Vagina (tissue), 2 donors: ENCODE results near the gene CCDC102B. TPM values are rescaled to one million over a fixed set of nuclear protein-coding genes. Genes with fewer than 3 reads are reported as not detected.

ENCODE experiments used
- DNase-seq, 2 donors: peaks; one replicate each; pipeline ENCODE4 v3.0.0-alpha.2; 2017; ENCODE audit errors: extremely low spot score in 2 of 2
- H3K27ac ChIP-seq: fragments of 200-600 bp; sonication (generic); one replicate; pipeline ENCODE4 v1.5.1; 2019
- H3K27me3 ChIP-seq: fragments of 200-600 bp; sonication (generic); one replicate; pipeline ENCODE4 v1.5.1; 2019
- H3K36me3 ChIP-seq, 2 donors: fragments of 200-600 bp; sonication (generic); one replicate each; pipeline ENCODE4 v1.5.1; 2017 to 2019
- H3K4me1 ChIP-seq: fragments of 200-600 bp; sonication (generic); one replicate; pipeline ENCODE4 v1.5.1; 2019
- H3K4me3 ChIP-seq, 2 donors: fragments of 200-600 bp; sonication (generic); 1 replicate in 1 of 2; 2 replicates in 1 of 2; pipeline ENCODE4 v1.5.1; 2016 to 2019
- H3K9me3 ChIP-seq: fragments of 200-600 bp; sonication (generic); one replicate; pipeline ENCODE4 v1.5.1; 2019
- CTCF ChIP-seq, 3 experiments: fragments of 450-650 bp in 2 of 3; fragments of 200-600 bp in 1 of 3; sonication (generic) in 1 of 3; IDR thresholded peaks; one replicate each; pipeline ENCODE4 v1.5.1; 2017 to 2019; ENCODE audit warnings: antibody characterized with exemption in 3 of 3, mild to moderate bottlenecking in 2 of 3, moderate library complexity in 2 of 3
- POLR2A ChIP-seq, 2 donors: fragments of 450-650 bp; IDR thresholded peaks; one replicate each; pipeline ENCODE4 v1.6.1; 2017; ENCODE audit warnings: antibody characterized with exemption in 2 of 2, mild to moderate bottlenecking in 2 of 2, moderate library complexity in 2 of 2
- POLR2AphosphoS5 ChIP-seq, 2 donors: sonication (generic); formaldehyde crosslinking; IDR thresholded peaks; one replicate each; pipeline ENCODE4 v1.9.0; 2017; ENCODE audit warnings: antibody characterized with exemption in 2 of 2, mild to moderate bottlenecking in 2 of 2, low read depth in 1 of 2; ENCODE audit not compliant: insufficient read depth in 1 of 2
- intact Hi-C: fragments of 100-400 bp; cut with DNase I; formaldehyde crosslinking; loops from one replicate; pipeline ENCODE4 v1.15.1; 2023
- total RNA-seq: library from RNA; depleted of rRNA; stranded (reverse); fragments of >200 nt; gene quantifications from one replicate; pipeline ENCODE4 v1.2.3, GENCODE V29; 2016

Gene CCDC102B
- total RNA-seq, 1 donor from 2014 or later, result 6.4 TPM

- intact Hi-C loops, result no loop called here
- no peak for TF ChIP-seq POLR2A (IDR thresholded peaks at IDR 0.05)
- TF ChIP-seq POLR2AphosphoS5 (IDR thresholded peaks at IDR 0.05; ENCODE audit: insufficient read depth in 1 of 2, low read depth in 1 of 2), result no peak
- no peak for TF ChIP-seq CTCF (IDR thresholded peaks at IDR 0.05)
- no peaks in the 10 kb centered on the region for H3K9me3 ChIP-seq
Measured at GRCh38 chr18:69071680-69072079, 273.8 kb downstream of the CCDC102B start.

GRCh38 chr18:69081846-69082245 is 284.0 kb downstream of the CCDC102B start:
- H3K27ac ChIP-seq, result no peak overlapping the region
- H3K36me3 ChIP-seq, result no peaks in the 10 kb centered on the region
- no peaks in the 10 kb centered on the region for H3K27me3 ChIP-seq
- no peaks in the 10 kb centered on the region for H3K4me1 ChIP-seq
- H3K9me3 ChIP-seq, result no peaks in the 10 kb centered on the region
- DNase-seq, result no peak
- H3K4me3 ChIP-seq, result no peak overlapping the region
- intact Hi-C loops, result no loop called here
- TF ChIP-seq POLR2A (IDR thresholded peaks at IDR 0.05) (no peak), CTCF (IDR thresholded peaks at IDR 0.05) (no peak), POLR2AphosphoS5 (IDR thresholded peaks at IDR 0.05; ENCODE audit: insufficient read depth in 1 of 2, low read depth in 1 of 2) (no peak)

More at GRCh38 chr18:69071680-69072079, 273.8 kb downstream of the CCDC102B start:
- H3K4me1 ChIP-seq, result no peaks in the 10 kb centered on the region
- H3K36me3 ChIP-seq, result no peaks in the 10 kb centered on the region
- no peaks in the 10 kb centered on the region for H3K27me3 ChIP-seq
- H3K27ac ChIP-seq, result no peak overlapping the region
- DNase-seq, result no peak
- no peak overlapping the region for H3K4me3 ChIP-seq

DNA sequence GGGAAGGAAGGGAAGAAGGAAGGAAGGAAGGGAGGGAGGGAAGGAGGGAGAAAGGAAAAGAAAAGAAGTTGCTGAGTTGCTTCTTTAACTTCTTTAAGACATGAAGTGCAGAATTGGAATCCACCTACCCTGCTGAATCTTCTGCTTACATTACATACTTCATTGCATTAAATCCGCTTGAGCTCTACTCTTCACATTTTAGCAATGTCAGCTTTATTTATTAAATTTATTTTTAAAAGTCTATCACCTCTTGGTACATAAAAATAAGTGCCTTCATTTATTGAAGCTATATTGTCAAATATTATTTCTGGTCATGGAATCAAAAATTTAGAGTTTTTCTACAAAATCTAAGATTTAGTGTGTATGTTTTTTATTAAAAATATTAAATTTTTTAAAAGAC is 284.6 kb downstream of the CCDC102B start:
- Histone ChIP-seq H3K27me3 (no peaks in the 10 kb centered on the region), H3K27ac (no peak overlapping the region), H3K9me3 (no peaks in the 10 kb centered on the region), H3K36me3 (no peaks in the 10 kb centered on the region), H3K4me3 (no peak overlapping the region), H3K4me1 (no peaks in the 10 kb centered on the region)
- TF ChIP-seq POLR2AphosphoS5 (IDR thresholded peaks at IDR 0.05; ENCODE audit: insufficient read depth in 1 of 2, low read depth in 1 of 2), result no peak
- TF ChIP-seq POLR2A (IDR thresholded peaks at IDR 0.05), result no peak
- TF ChIP-seq CTCF (IDR thresholded peaks at IDR 0.05), result no peak
- no peak for DNase-seq
- intact Hi-C loops, result no loop called here

DNA sequence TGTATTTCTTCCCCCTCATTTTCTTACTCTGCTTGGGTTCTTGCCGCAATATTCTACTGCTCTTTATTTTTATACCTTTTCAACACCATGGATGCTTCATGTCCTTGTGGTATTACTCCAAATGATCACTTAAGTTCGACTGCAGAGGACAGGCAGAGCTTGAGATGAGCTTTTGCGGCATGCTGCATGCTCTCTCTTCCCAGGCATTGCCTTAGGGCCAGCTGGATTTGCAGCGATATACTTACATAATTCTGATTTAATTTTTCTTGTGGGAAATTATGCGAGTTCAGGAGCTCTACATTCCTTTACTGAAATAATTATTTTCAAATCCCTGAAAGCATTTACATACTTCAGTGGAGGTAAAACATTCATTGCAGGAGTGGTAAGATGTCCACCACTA is 288.1 kb downstream of the CCDC102B start:
- no peaks in the 10 kb centered on the region for H3K9me3 ChIP-seq
- no peaks in the 10 kb centered on the region for H3K36me3 ChIP-seq
- H3K4me1 ChIP-seq, result no peaks in the 10 kb centered on the region
- intact Hi-C loops, result no loop called here
- no peak overlapping the region for H3K27ac ChIP-seq
- TF ChIP-seq CTCF (IDR thresholded peaks at IDR 0.05) (no peak), POLR2AphosphoS5 (IDR thresholded peaks at IDR 0.05; ENCODE audit: insufficient read depth in 1 of 2, low read depth in 1 of 2) (no peak), POLR2A (IDR thresholded peaks at IDR 0.05) (no peak)
- no peak overlapping the region for H3K4me3 ChIP-seq
- no peak for DNase-seq
- H3K27me3 ChIP-seq, result no peaks in the 10 kb centered on the region

- H3K36me3 ChIP-seq, result no peaks in the 10 kb centered on the region
- no peak overlapping the region for H3K27ac ChIP-seq
- no peak overlapping the region for H3K4me3 ChIP-seq
- no peak for DNase-seq
- H3K9me3 ChIP-seq, result no peaks in the 10 kb centered on the region
- intact Hi-C loops, result no loop called here
- no peaks in the 10 kb centered on the region for H3K4me1 ChIP-seq
- no peaks in the 10 kb centered on the region for H3K27me3 ChIP-seq
- TF ChIP-seq CTCF (IDR thresholded peaks at IDR 0.05), result no peak
- no peak for TF ChIP-seq POLR2AphosphoS5 (IDR thresholded peaks at IDR 0.05; ENCODE audit: insufficient read depth in 1 of 2, low read depth in 1 of 2)
- TF ChIP-seq POLR2A (IDR thresholded peaks at IDR 0.05), result no peak
Measured at GRCh38 chr18:69088973-69089372, 291.1 kb downstream of the CCDC102B start.
